Sigmoid colon (tissue), 4 donors: ENCODE data around the gene TSSK6.

Source experiments
- EP300 ChIP-seq, 4 donors: sonication (generic); formaldehyde crosslinking; IDR thresholded peaks; one replicate each; pipeline ENCODE4 v1.6.1; 2017; ENCODE audit warnings: antibody characterized with exemption in 4 of 4
- POLR2A ChIP-seq, 2 donors: fragments of 450-650 bp; IDR thresholded peaks; one replicate each; pipeline ENCODE4 v1.6.1; 2016; ENCODE audit warnings: antibody characterized with exemption in 2 of 2, mild to moderate bottlenecking in 2 of 2, moderate library complexity in 2 of 2
- POLR2AphosphoS5 ChIP-seq, 4 donors: sonication (generic); formaldehyde crosslinking; IDR thresholded peaks; one replicate each; pipeline ENCODE4 v1.6.1; 2017; ENCODE audit warnings: antibody characterized with exemption in 4 of 4
- TF ChIP-seq, protein P1 (sequence below), 4 experiments: fragments of 450-650 bp in 3 of 4; fragments of 200-600 bp in 1 of 4; IDR thresholded peaks; one replicate each; pipeline ENCODE4 v1.5.1; 2016 to 2019; ENCODE audit warnings: antibody characterized with exemption in 4 of 4, mild to moderate bottlenecking in 3 of 4, moderate library complexity in 2 of 4

DNA sequence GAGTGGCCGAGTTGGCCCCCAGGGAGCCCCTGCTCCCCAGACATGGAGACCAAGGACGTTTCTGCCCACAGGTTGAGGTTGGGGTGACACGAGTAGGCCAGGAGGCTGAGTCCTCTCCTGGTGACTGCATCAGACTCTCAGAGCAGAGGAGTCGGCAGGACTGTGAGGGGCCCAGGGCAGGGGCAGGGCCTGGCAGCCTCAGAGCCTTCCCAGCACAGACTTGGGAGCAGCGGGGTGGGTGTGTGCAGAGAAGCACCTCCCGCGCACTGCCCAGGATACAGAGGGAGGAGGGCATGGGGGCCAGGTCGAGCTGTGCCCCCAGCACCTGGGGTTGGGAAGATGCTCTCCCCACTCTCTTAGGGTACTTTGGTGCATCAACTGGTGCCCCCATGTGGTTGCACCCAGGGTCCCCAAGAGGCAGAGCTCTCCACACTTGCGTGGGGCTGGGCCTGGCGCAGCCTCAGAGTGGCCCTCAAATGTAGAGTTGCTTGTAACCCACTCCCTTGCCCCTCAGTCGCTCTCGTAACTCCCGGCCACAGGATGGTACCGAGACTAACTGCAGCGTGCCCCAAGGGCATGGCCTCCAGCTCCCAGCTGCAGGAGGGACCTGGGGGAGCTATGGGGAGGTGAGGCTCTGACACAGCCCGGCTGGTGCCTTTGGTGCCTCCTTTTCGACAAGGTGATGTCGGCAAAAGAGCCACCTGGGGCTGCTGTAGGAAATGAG, 15.9 kb downstream of the TSSK6 start:
- TF ChIP-seq POLR2AphosphoS5 (IDR thresholded peaks at IDR 0.05) (no peak), POLR2A (IDR thresholded peaks at IDR 0.05) (no peak), EP300 (IDR thresholded peaks at IDR 0.05) (no peak)
- TF ChIP-seq, protein P1, sequence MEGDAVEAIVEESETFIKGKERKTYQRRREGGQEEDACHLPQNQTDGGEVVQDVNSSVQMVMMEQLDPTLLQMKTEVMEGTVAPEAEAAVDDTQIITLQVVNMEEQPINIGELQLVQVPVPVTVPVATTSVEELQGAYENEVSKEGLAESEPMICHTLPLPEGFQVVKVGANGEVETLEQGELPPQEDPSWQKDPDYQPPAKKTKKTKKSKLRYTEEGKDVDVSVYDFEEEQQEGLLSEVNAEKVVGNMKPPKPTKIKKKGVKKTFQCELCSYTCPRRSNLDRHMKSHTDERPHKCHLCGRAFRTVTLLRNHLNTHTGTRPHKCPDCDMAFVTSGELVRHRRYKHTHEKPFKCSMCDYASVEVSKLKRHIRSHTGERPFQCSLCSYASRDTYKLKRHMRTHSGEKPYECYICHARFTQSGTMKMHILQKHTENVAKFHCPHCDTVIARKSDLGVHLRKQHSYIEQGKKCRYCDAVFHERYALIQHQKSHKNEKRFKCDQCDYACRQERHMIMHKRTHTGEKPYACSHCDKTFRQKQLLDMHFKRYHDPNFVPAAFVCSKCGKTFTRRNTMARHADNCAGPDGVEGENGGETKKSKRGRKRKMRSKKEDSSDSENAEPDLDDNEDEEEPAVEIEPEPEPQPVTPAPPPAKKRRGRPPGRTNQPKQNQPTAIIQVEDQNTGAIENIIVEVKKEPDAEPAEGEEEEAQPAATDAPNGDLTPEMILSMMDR (IDR thresholded peaks at IDR 0.05) = no peak
